PC-9 (cell line): ENCODE results near the gene STAG1.
"Not testable (repeated sequence)": the region's sequence is repeated elsewhere in the genome, so short reads cannot be mapped to it uniquely, and the experiment has no call there.

Experiments
- CTCF ChIP-seq: fragments of 200-600 bp; sonication (generic); conservative IDR thresholded peaks from 2 replicates; pipeline ENCODE4 v1.6.1; 2017; ENCODE audit warnings: mixed run types, antibody characterized with exemption, mild to moderate bottlenecking, moderate library complexity
- EZH2 ChIP-seq: fragments of 200-600 bp; sonication (generic); IDR thresholded peaks from 2 replicates; pipeline ENCODE4 v1.8.0; 2017; ENCODE audit warnings: antibody characterized with exemption, low read depth

DNA sequence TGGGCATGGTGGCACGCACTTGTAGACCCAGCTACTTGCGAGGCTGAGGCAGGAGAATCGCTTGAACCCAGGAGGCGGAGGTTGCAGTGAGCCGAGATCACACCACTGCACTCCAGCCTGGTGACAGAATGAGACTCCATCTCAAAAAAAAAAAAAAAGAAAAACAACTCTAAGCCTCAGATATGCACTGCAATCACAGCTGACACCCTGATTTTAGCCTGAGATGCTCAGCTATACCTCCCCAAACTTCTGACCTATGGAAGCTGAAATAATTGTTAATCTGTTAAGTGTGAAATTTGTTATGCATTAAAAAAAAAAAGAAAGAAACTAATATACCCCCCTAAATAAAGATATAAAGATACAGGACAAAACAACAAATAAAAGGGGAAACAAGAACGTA, 2.6 kb downstream of the STAG1 start:
- TF ChIP-seq CTCF, EZH2: not testable (repeated sequence)
